SK-N-SH (cell line): Measurements from ENCODE around the gene PCNX3. TPM values are rescaled to one million over a fixed set of nuclear protein-coding genes. Genes with fewer than 3 reads are reported as not detected.
A peak's percentile ranks its signal among the peaks of the same experiment; 100 is the strongest.

ENCODE experiments used
- CTCF ChIA-PET: fragments of 300-600, 350-600 bp; formaldehyde crosslinking; extraction: SDS; loops from one replicate; lab custom pipeline; 2021; lab: Yijun Ruan, JAX
- POLR2A ChIA-PET: fragments of 350-600 bp; sonication (Branson Sonifier 250); formaldehyde crosslinking; extraction: SDS; loops from one replicate; lab custom pipeline; 2020; ENCODE audit warnings: antibody characterized with exemption, inconsistent platforms; lab: Yijun Ruan, JAX
- DNase-seq: peaks from one replicate; pipeline ENCODE4 v3.0.0; 2012
- H2AFZ ChIP-seq: fragments of 200-600 bp; sonication (generic); 2 replicates; pipeline ENCODE4 v1.8.1; 2016; ENCODE audit warnings: antibody characterized with exemption, mild to moderate bottlenecking, low read depth
- H3F3A ChIP-seq: fragments of 200-600 bp; sonication (generic); replicated peaks from 2 replicates; pipeline ENCODE3; 2016; ENCODE audit warnings: antibody characterized with exemption, mild to moderate bottlenecking; ENCODE audit not compliant: insufficient read depth
- H3K27ac ChIP-seq, 2 experiments: fragments of 200-500 bp in 1 of 2; fragments of 200-600 bp in 1 of 2; sonication (Bioruptor generic) in 1 of 2; sonication (generic), shearing (Covaris generic) in 1 of 2; 2 replicates each; pipeline versions ENCODE4 v1.5.1 to v1.6.1; 2014 to 2016; ENCODE audit warnings: low read depth in 2 of 2, inconsistent platforms in 1 of 2, low read length in 1 of 2, mild to moderate bottlenecking in 1 of 2, mixed read lengths in 1 of 2
- H3K27me3 ChIP-seq: fragments of 200-600 bp; sonication (generic), shearing (Covaris generic); 2 replicates; pipeline ENCODE4 v1.6.1; 2016; ENCODE audit warnings: mixed run types; ENCODE audit not compliant: insufficient read depth
- H3K36me3 ChIP-seq, 2 experiments: fragments of 200-500 bp in 1 of 2; fragments of 200-600 bp in 1 of 2; sonication (Bioruptor generic) in 1 of 2; sonication (generic) in 1 of 2; replicated peaks in 1 of 2; 2 replicates each; pipeline versions ENCODE3 to v1.5.1; 2014 to 2016; ENCODE audit warnings: low read length in 1 of 2, mild to moderate bottlenecking in 1 of 2; ENCODE audit not compliant: insufficient read depth in 2 of 2, control insufficient read depth in 1 of 2
- H3K4me1 ChIP-seq, 2 experiments: fragments of 200-500 bp in 1 of 2; fragments of 200-600 bp in 1 of 2; sonication (Bioruptor generic) in 1 of 2; sonication (generic), shearing (Covaris generic) in 1 of 2; 2 replicates each; pipeline versions ENCODE4 v1.5.1 to v1.6.1; 2014 to 2016; ENCODE audit warnings: low read depth in 1 of 2, low read length in 1 of 2, mixed run types in 1 of 2; ENCODE audit not compliant: insufficient read depth in 2 of 2, control insufficient read depth in 1 of 2
- H3K4me2 ChIP-seq: fragments of 200-600 bp; sonication (generic), shearing (Covaris generic); 2 replicates; pipeline ENCODE4 v1.6.1; 2017; ENCODE audit warnings: mixed run types
- H3K4me3 ChIP-seq, 2 experiments: fragments of 200-500 bp in 1 of 2; fragments of 200-600 bp in 1 of 2; sonication (Bioruptor generic) in 1 of 2; sonication (generic), shearing (Covaris generic) in 1 of 2; 2 replicates each; pipeline versions ENCODE4 v1.5.1 to v1.8.1; 2014 to 2016; ENCODE audit warnings: low read depth in 2 of 2, inconsistent platforms in 1 of 2, low read length in 1 of 2, mild to moderate bottlenecking in 1 of 2, mixed read lengths in 1 of 2, moderate library complexity in 1 of 2
- H3K79me2 ChIP-seq: fragments of 200-600 bp; sonication (generic); 2 replicates; pipeline ENCODE4 v1.8.1; 2017; ENCODE audit warnings: mild to moderate bottlenecking; ENCODE audit not compliant: insufficient read depth
- H3K9ac ChIP-seq: fragments of 200-600 bp; sonication (generic); 2 replicates; pipeline ENCODE4 v1.6.1; 2017; ENCODE audit warnings: mixed run types
- H3K9me2 ChIP-seq: fragments of 200-600 bp; sonication (generic); 2 replicates; pipeline ENCODE4 v1.6.1; 2017; ENCODE audit warnings: mixed run types
- H3K9me3 ChIP-seq: fragments of 200-600 bp; sonication (generic); 2 replicates; pipeline ENCODE4 v1.6.1; 2017; ENCODE audit warnings: mixed run types, mild to moderate bottlenecking, moderate library complexity
- H4K20me1 ChIP-seq: fragments of 200-600 bp; sonication (generic); 2 replicates; pipeline ENCODE4 v1.6.1; 2017; ENCODE audit warnings: mild to moderate bottlenecking, mixed run types; ENCODE audit not compliant: insufficient read depth
- CTCF ChIP-seq: fragments of 200-600 bp; sonication (generic); IDR thresholded peaks from 2 replicates; pipeline ENCODE4 v1.6.1; 2017; ENCODE audit warnings: antibody characterized with exemption, mild to moderate bottlenecking, moderate library complexity
- EP300 ChIP-seq, 2 experiments: IDR thresholded peaks; 2 replicates each; pipeline versions ENCODE4 v1.4.0 to v1.6.1; 2012; ENCODE audit warnings: borderline replicate concordance in 1 of 2, low read depth in 1 of 2, low read length in 1 of 2
- FOSL2 ChIP-seq: IDR thresholded peaks from 2 replicates; pipeline ENCODE4 v1.4.0; 2012; ENCODE audit warnings: low read depth, mild to moderate bottlenecking, moderate library complexity, borderline replicate concordance
- FOXJ3 ChIP-seq: sonication (generic); formaldehyde crosslinking; IDR thresholded peaks from 2 replicates; pipeline ENCODE4 v1.5.1; 2020; ENCODE audit warnings: mild to moderate bottlenecking, missing genetic modification reagents
- FOXM1 ChIP-seq: IDR thresholded peaks from 2 replicates; pipeline ENCODE4 v1.4.0; 2012; ENCODE audit warnings: low read depth, mild to moderate bottlenecking
- GATA2 ChIP-seq: sonication (generic); formaldehyde crosslinking; IDR thresholded peaks from 2 replicates; pipeline ENCODE4 v1.5.0; 2020; ENCODE audit warnings: mild to moderate bottlenecking, missing genetic modification reagents
- JUND ChIP-seq: IDR thresholded peaks from 2 replicates; pipeline ENCODE4 v1.4.0; 2012
- MEF2A ChIP-seq: IDR thresholded peaks from 2 replicates; pipeline ENCODE4 v1.4.0; 2012; ENCODE audit warnings: low read depth, borderline replicate concordance
- NRF1 ChIP-seq: IDR thresholded peaks from 2 replicates; pipeline ENCODE4 v1.6.1; 2012; ENCODE audit warnings: low read depth, mild to moderate bottlenecking, low read length
- RAD21 ChIP-seq: IDR thresholded peaks from 2 replicates; pipeline ENCODE4 v1.6.1; 2012; ENCODE audit warnings: mild to moderate bottlenecking, low read length
- RCOR1 ChIP-seq: fragments of 150-350 bp; IDR thresholded peaks from 2 replicates; pipeline ENCODE4 v1.6.1; 2017; ENCODE audit warnings: antibody characterized with exemption, low read length
- REST ChIP-seq: IDR thresholded peaks from 2 replicates; pipeline ENCODE4 v1.6.1; 2012; ENCODE audit warnings: mild to moderate bottlenecking, low read depth, low read length, moderate library complexity
- SIN3A ChIP-seq: IDR thresholded peaks from 2 replicates; pipeline ENCODE4 v1.6.1; 2012; ENCODE audit warnings: low read depth, mild to moderate bottlenecking, low read length, moderate library complexity, borderline replicate concordance
- SMC3 ChIP-seq: IDR thresholded peaks from 2 replicates; pipeline ENCODE4 v1.6.1; 2012; ENCODE audit warnings: low read depth, low read length, improper control_type of control experiment
- TCF12 ChIP-seq: IDR thresholded peaks from 2 replicates; pipeline ENCODE4 v1.4.0; 2012
- YY1 ChIP-seq: IDR thresholded peaks from 2 replicates; pipeline ENCODE4 v1.4.0; 2012; ENCODE audit warnings: low read depth, mild to moderate bottlenecking
- ZBTB33 ChIP-seq: IDR thresholded peaks from 2 replicates; pipeline ENCODE4 v1.4.0; 2012; ENCODE audit warnings: low read depth, borderline replicate concordance
- WGBS: methylation state at CpG from one replicate; pipeline ENCODE4 v1.1.6; 2017; ENCODE audit warnings: low lambda C conversion rate; 5-methylcytosine and 5-hydroxymethylcytosine counted together
- polyA plus RNA-seq, 3 experiments: library from polyadenylated mRNA; depleted of rRNA; stranded (reverse); fragments of >200 nt; gene quantifications; 2 replicates each; pipeline ENCODE4 v1.2.3, GENCODE V29; 2012

PCNX3 gene
- polyA plus RNA-seq, 1 of the 3 experiments (the other 2 are of a cell fraction), result 33.7 TPM

- Histone ChIP-seq H3F3A (peaks cover 18% of the 10 kb centered on the region), H3K4me3 (no peak overlapping the region), H4K20me1 (peaks cover 9% of the 10 kb centered on the region), H3K27ac (peak overlapping the region in 1 of 2 experiments; percentile 43; a peak in 1 of 4 replicates), H3K79me2 (peaks cover 16% of the 10 kb centered on the region), H3K9me2 (no peaks in the 10 kb centered on the region), H2AFZ (no peak overlapping the region), H3K9ac (no peak overlapping the region), H3K36me3 (peaks cover 3 to 49% of the 10 kb centered on the region in 2 experiments), H3K27me3 (no peaks in the 10 kb centered on the region), H3K9me3 (no peaks in the 10 kb centered on the region), H3K4me2 (no peak overlapping the region), H3K4me1 (peaks cover 5 to 25% of the 10 kb centered on the region in 2 experiments; a peak in 3 of 4 replicates)
- ChIA-PET CTCF (interaction anchor here (1.2 to 3.9 kb wide), 3 partner anchors 10 to 18 kb away, joined by 4 to 18 read pairs (median 9); no protein-coding TSS in a partner anchor), POLR2A (no interaction called here)
- no peak for DNase-seq
- WGBS, result 93% methylated on average over 14 of the region's 28 CpGs
- TF ChIP-seq SIN3A, result no peak
- TF ChIP-seq RAD21, result no peak
- TF ChIP-seq RCOR1, result no peak
- TF ChIP-seq FOSL2, result no peak
- no peak for TF ChIP-seq JUND
- no peak for TF ChIP-seq EP300 (IDR thresholded peaks at IDR 0.05; ENCODE audit: borderline replicate concordance in 1 of 2, low read depth in 1 of 2, low read length in 1 of 2)
- no peak for TF ChIP-seq NRF1
Observed at GRCh38 chr11:65636108-65637031, 20.8 kb downstream of the PCNX3 start.

- POLR2A ChIA-PET, result interaction anchor here (0.7 to 2.3 kb wide), 5 partner anchors 10 to 83 kb away, joined by 3 to 11 read pairs (median 5); partner anchors contain the start of genes EHBP1L1 and RELA
- no peak overlapping the region for H2AFZ ChIP-seq
- H3K9me3 ChIP-seq, result no peaks in the 10 kb centered on the region
- WGBS, result 85% methylated on average over 3 of the region's 3 CpGs
- no peak overlapping the region for H3K9ac ChIP-seq
- H3K4me3 ChIP-seq, result no peak overlapping the region
- CTCF ChIA-PET, result interaction anchor here (1.0 to 4.5 kb wide), 11 partner anchors 10 to 248 kb away, joined by 3 to 42 read pairs (median 4); partner anchors contain the start of gene RELA
- H3K27me3 ChIP-seq, result no peaks in the 10 kb centered on the region
- peak overlapping the region; percentile 99 for H3K4me2 ChIP-seq
- peaks cover 5 to 25% of the 10 kb centered on the region in 2 experiments; a peak in 3 of 4 replicates for H3K4me1 ChIP-seq
- H3K9me2 ChIP-seq, result no peaks in the 10 kb centered on the region
- no peak for DNase-seq
- peaks cover 9% of the 10 kb centered on the region for H4K20me1 ChIP-seq
- H3K79me2 ChIP-seq, result peaks cover 16% of the 10 kb centered on the region
- peaks cover 3 to 46% of the 10 kb centered on the region in 2 experiments for H3K36me3 ChIP-seq
- H3F3A ChIP-seq, result peaks cover 18% of the 10 kb centered on the region
- H3K27ac ChIP-seq, result peak overlapping the region; percentile 61 to 92; a peak in 3 of 4 replicates
- no peak for TF ChIP-seq FOXJ3 (CRISPR knock-in tag)
- no peak for TF ChIP-seq REST
- TF ChIP-seq TCF12, result no peak
- no peak for TF ChIP-seq SMC3
- TF ChIP-seq YY1, result no peak
- TF ChIP-seq GATA2, result no peak
- TF ChIP-seq SIN3A, result no peak
- no peak for TF ChIP-seq RAD21
- TF ChIP-seq ZBTB33, result no peak
- TF ChIP-seq CTCF, result no peak
- TF ChIP-seq JUND, result no peak
- TF ChIP-seq FOXM1, result no peak
- no peak for TF ChIP-seq MEF2A
Observed at GRCh38 chr11:65637032-65637557, 21.5 kb downstream of the PCNX3 start.
